ENCODE measurements around the gene TMCO6.

The TMCO6 gene

DNA sequence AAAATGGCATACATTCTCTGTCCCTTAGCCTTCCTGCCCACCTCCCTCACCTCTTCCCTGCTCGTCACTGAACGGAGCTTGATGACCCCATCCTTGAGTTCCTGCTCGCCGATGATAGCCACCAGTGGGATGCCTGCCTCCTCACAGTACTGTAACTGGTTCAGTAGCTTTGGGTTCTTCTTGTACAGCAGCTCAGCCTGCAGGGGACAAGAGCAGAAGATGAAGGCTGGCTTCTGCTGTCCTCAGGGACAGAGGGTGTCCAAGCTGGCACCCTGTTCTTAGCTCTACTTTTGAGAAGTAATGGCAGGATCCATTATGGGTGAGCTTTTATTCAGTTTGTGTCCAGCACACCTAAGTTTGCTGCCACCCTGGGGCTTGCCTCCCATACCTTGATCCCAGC is 35.4 kb downstream of the TMCO6 start:
- TF ChIP-seq, protein P1, sequence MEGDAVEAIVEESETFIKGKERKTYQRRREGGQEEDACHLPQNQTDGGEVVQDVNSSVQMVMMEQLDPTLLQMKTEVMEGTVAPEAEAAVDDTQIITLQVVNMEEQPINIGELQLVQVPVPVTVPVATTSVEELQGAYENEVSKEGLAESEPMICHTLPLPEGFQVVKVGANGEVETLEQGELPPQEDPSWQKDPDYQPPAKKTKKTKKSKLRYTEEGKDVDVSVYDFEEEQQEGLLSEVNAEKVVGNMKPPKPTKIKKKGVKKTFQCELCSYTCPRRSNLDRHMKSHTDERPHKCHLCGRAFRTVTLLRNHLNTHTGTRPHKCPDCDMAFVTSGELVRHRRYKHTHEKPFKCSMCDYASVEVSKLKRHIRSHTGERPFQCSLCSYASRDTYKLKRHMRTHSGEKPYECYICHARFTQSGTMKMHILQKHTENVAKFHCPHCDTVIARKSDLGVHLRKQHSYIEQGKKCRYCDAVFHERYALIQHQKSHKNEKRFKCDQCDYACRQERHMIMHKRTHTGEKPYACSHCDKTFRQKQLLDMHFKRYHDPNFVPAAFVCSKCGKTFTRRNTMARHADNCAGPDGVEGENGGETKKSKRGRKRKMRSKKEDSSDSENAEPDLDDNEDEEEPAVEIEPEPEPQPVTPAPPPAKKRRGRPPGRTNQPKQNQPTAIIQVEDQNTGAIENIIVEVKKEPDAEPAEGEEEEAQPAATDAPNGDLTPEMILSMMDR (conservative IDR thresholded peaks at IDR 0.05; ENCODE audit: low read depth, low read length) = no peak
- DNase-seq (ENCODE audit: low read depth) = no peak
- no peak overlapping the region for H3K4me3 ChIP-seq (ENCODE audit: low read length)

DNA sequence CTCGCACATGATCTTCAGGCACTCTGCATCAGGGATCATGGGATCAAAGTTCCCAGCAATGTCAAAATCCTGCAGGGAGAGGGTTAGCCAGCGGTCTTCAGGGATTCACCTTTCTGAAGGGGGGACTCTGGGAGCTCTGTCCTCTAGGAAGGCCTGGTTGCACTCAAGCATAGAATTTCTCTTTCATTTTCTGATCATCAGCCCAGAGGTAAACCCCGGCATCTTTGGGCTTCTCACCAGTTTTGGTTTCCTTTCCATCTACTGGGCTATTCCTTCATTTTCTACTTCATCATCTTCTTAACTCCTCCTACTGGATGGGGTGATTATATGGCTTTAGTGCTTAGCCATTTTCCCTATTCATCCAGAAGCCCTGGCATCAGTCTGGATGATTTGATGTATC is 38.7 kb downstream of the TMCO6 start:
- DNase-seq (ENCODE audit: low read depth) = no peak
- TF ChIP-seq, protein P1 (conservative IDR thresholded peaks at IDR 0.05; ENCODE audit: low read depth, low read length) = no peak
- H3K4me3 ChIP-seq (ENCODE audit: low read length) = no peak overlapping the region

DNA sequence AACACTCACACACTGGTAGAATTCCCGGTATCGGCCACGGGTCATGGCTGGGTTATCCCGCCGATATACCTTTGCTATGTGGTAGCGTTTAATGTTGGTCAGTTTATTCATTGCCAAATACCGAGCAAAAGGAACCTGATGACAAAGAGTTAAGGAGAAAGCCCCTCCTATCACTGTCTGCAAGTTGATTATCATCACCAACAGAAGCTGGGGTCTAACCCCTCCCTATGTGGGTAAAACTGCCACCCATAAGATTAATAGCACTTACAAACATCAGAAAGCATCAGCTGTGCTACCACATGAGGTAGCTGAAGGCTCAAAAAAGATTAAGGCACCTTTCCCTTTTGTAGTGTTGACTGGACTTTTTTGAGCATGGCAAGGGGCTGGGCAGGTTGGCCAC is 39.7 kb downstream of the TMCO6 start:
- TF ChIP-seq, protein P1 (conservative IDR thresholded peaks at IDR 0.05; ENCODE audit: low read depth, low read length) = no peak
- H3K4me3 ChIP-seq (ENCODE audit: low read length) = no peak overlapping the region
- no peak for DNase-seq (ENCODE audit: low read depth)

DNA sequence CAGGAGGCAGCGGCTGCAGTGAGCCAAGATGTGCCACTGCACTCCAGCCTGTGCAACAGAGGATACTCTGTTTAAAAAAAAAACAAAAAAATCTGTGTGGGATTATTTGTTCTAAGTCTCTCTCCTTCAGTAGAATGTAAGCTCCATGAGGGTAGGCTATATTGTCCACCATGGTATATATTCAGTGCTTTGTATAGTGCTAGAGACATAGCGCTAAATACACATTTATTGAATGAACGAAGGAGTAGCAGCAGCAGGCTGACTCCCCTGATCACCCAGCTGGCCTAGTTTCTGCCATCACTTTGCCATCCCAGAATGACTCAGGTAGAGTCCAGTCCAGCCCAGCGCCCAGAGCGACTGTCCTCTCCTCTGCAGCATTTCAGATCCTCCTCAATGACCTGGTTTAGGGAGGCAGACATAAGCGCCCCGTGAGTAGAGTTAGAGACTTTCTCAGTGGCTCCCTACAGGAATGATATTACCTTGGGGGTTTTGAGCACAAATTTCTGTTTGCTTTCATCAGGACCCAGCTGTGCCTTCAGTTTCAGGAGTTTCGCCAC is 51.2 kb downstream of the TMCO6 start:
- TF ChIP-seq, protein P1 (conservative IDR thresholded peaks at IDR 0.05; ENCODE audit: low read depth, low read length) = no peak
- no peak for DNase-seq (ENCODE audit: low read depth)

DNA sequence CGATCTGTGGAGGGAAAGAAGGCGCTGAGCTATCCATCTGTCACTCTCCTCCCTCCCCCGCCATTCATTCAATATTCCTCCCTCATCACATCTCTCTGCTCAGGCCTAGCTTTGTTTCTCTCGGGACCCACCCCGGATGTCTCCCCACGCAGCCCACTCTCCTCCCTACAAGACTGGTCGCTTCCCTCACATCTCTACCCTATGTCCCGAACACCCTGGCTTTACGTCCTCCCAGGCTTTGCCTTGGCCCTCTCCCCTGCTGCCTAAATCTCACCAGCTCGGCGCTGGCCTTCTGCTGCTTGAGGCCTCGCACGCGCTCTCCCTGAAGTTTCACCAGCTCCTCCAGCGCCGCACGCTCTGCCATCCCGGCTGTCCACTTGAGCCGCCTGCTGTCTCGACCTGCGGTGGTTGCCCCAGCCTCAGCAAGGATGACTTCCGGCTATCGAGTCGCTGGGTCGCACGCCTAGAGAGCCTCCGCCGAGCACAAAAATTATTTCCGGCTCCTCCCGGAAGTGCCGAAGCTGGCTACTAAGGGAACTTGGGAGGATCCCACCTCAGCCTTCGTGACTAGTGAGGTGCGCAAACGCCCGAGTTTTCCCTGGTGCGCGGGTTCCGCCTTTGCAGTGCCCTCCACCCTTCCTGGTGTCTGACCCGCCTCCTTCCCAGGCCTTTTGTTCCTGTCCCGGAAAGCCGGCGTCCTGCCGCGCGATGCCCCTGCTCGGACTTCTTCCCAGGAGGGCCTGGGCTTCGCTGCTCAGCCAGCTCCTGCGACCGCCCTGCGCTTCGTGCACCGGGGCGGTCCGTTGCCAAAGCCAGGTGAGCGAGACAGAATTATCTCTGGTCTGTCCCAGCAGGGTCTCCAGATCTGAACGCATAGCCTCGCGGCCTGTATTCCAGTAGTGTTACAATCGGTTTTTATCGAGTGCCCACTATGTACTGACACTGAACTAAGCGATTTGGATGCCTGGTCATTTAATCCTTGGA is 52.0 kb downstream of the TMCO6 start, which contains the start of the genes HARS1 and HARS2:
HARS1 (minus strand) TSS at position 430 of the 984 bp plus-strand sequence; CDS start at position 364, 66 bp downstream.
HARS2 (plus strand) TSS at position 515 of the 984 bp plus-strand sequence; CDS start at position 709, 194 bp downstream.
- TF ChIP-seq, protein P1 (conservative IDR thresholded peaks at IDR 0.05; ENCODE audit: low read depth, low read length) = no peak
- H3K4me3 ChIP-seq (ENCODE audit: low read length) = peak within 1 kb of the TSS; percentile 91
- DNase-seq (ENCODE audit: low read depth) = peak; percentile 81

More for the DNA sequence above, 51.2 kb downstream of the TMCO6 start:
- H3K4me3 ChIP-seq (ENCODE audit: low read length) = peak overlapping the region; percentile 91

DNA sequence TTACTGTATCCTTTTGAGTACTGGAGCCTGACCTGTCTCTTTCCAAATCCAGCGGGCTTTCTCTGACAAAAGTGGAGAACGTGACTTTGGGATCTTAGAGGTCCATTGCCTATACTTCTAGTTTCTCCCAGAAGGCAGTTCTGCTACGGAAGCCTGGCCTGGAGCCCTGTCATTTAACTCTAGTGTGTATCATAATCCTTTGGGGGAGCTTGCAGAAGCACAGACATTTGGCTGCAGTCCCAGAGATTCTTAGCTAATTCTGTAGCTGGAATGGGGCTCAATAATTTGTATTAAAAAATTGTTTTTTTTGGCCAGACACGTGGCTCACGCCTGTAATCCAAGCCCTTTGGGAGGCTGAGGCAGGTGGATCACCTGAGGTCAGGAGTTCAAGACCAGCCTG is 55.0 kb downstream of the TMCO6 start:
- H3K4me3 ChIP-seq (ENCODE audit: low read length) = no peak overlapping the region
- DNase-seq (ENCODE audit: low read depth) = peak; percentile 79
- TF ChIP-seq, protein P1 (conservative IDR thresholded peaks at IDR 0.05; ENCODE audit: low read depth, low read length) = no peak

Measured in retinal pigment epithelial cell (primary cell).